ENCODE results near the gene PTPRM. TPM values are rescaled to one million over a fixed set of nuclear protein-coding genes. Genes with fewer than 3 reads are reported as not detected.

PTPRM gene
- total RNA-seq, 4 donors from 2014 or later: 170 to 198 (median 182) TPM

DNA sequence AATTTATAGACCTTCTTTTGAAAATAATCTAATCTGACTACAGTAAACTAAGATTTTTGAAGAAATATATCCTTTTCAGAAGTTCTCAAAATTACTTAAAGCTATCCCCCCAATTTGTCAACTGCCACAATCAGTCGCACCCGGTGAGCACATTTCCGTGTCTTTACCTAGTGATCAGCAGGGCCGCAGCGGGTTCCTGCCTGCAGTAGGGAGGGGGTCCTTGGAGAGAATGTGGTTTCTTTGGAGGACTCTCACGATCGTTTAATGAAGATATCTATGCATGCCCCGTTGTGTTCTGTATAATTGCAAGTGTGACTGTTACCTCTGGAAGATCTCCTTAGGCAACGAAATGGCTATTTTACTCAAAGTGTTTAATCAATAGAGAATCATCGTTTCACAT lies 790.2 kb downstream of the PTPRM start:
- H3K4me3 ChIP-seq (replicated peaks in 1 of 3): no peak overlapping the region
- H3K9me3 ChIP-seq: no peaks in the 10 kb centered on the region
- 81 to 83% methylated on average over 10 of the region's 10 CpGs for WGBS, 2 donors
- no peaks in the 10 kb centered on the region for H3K4me1 ChIP-seq
- intact Hi-C loops (cut with DNase I): no loop called here
- TF ChIP-seq POLR2A (IDR thresholded peaks at IDR 0.05): no peak
- TF ChIP-seq, protein P1, sequence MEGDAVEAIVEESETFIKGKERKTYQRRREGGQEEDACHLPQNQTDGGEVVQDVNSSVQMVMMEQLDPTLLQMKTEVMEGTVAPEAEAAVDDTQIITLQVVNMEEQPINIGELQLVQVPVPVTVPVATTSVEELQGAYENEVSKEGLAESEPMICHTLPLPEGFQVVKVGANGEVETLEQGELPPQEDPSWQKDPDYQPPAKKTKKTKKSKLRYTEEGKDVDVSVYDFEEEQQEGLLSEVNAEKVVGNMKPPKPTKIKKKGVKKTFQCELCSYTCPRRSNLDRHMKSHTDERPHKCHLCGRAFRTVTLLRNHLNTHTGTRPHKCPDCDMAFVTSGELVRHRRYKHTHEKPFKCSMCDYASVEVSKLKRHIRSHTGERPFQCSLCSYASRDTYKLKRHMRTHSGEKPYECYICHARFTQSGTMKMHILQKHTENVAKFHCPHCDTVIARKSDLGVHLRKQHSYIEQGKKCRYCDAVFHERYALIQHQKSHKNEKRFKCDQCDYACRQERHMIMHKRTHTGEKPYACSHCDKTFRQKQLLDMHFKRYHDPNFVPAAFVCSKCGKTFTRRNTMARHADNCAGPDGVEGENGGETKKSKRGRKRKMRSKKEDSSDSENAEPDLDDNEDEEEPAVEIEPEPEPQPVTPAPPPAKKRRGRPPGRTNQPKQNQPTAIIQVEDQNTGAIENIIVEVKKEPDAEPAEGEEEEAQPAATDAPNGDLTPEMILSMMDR (IDR thresholded peaks at IDR 0.05): no peak
- no peak for DNase-seq
- no peak overlapping the region for H3K27ac ChIP-seq
- no peaks in the 10 kb centered on the region for H3K27me3 ChIP-seq
- no peaks in the 10 kb centered on the region for H3K36me3 ChIP-seq

DNA sequence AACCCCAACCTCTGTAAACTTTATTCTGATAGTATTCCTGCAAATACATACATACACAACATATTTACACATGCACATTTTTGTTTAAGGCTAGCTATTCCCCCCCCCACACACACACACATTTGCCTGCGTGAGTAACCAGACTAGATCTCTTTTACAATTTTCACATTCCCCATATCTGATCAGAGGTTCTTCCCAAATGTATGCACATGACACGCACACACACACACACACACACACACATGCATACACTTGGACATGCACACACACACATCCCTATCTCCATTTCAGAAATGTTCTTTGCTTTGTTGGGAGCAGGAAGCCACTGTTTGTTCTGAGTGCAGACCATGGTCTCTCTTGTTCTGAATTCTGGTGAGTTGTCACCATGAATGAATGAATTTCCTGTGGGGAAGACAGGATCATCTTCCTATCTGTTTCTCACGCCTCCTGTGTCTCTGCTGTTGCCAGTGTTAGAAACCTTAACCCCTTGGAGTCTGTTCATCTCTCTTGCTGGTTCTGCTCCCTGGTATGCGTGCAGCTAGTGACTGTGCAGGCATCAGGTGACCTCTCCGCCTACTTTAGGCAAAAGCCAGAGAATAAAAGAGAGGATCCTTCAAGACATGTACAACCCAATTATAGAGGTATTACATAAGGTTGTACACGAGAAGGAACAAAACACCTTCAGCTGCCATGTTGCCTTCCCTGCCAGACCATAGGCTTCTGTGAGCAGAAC lies 791.1 kb downstream of the PTPRM start:
- H3K36me3 ChIP-seq: no peaks in the 10 kb centered on the region
- 88% methylated on average over 6 of the region's 6 CpGs for WGBS, 2 donors
- H3K27ac ChIP-seq: no peak overlapping the region
- no peaks in the 10 kb centered on the region for H3K4me1 ChIP-seq
- TF ChIP-seq, protein P1 (IDR thresholded peaks at IDR 0.05): no peak
- no peak for TF ChIP-seq POLR2A (IDR thresholded peaks at IDR 0.05)
- no peak overlapping the region for H3K4me3 ChIP-seq (replicated peaks in 1 of 3)
- H3K9me3 ChIP-seq: no peaks in the 10 kb centered on the region
- intact Hi-C loops (cut with DNase I): no loop called here
- no peak for DNase-seq
- no peaks in the 10 kb centered on the region for H3K27me3 ChIP-seq

DNA sequence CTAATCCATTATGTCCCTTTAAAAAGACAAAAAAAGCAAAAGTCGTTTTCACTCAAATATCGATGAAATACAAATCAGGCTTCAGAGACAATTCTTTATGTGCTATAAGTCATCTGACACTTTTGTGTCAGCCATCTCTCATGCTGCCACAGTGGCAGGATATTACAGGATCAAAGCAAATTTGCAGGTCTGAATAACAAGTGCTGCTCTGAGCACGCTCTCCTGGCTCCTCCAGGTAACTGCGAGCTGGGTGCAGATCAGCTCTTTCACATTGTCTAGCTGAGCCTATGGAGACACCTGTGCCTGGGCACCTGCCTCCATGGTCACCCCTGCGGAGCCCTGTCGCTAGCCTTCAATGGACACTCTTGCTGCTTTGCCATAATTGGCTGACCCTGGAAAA lies 792.0 kb downstream of the PTPRM start:
- Histone ChIP-seq H3K4me3 (replicated peaks in 1 of 3) (no peak overlapping the region), H3K27ac (no peak overlapping the region), H3K27me3 (no peaks in the 10 kb centered on the region), H3K4me1 (no peaks in the 10 kb centered on the region), H3K9me3 (no peaks in the 10 kb centered on the region), H3K36me3 (no peaks in the 10 kb centered on the region)
- TF ChIP-seq, protein P1 (IDR thresholded peaks at IDR 0.05): no peak
- no peak for TF ChIP-seq POLR2A (IDR thresholded peaks at IDR 0.05)
- 89 to 94% methylated on average over 6 of the region's 6 CpGs for WGBS, 2 donors
- no peak for DNase-seq
- intact Hi-C loops (cut with DNase I): no loop called here

DNA sequence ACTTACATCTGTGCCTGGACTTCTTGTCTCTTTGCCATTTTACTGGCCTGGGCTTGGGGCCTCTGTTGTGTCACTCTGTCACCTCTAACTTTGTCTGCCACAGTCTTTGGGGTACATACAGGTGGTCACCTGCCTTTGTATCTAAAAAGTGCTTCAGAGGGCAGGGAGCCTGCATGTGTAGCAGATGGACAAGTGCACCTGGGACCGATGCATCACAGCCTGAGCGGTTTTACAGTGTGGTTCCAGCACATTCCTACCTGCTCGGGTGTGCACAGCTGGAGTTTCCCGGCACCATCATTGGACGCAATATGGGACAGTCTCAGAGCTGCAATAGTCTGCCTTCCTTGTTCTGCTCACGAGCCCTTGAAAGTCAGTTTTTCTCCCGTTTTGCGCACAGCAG lies 792.4 kb downstream of the PTPRM start:
- H3K4me3 ChIP-seq (replicated peaks in 1 of 3): no peak overlapping the region
- 85 to 95% methylated on average over 8 of the region's 8 CpGs for WGBS, 2 donors
- no peaks in the 10 kb centered on the region for H3K4me1 ChIP-seq
- no peak for DNase-seq
- TF ChIP-seq POLR2A (IDR thresholded peaks at IDR 0.05): no peak
- TF ChIP-seq, protein P1 (IDR thresholded peaks at IDR 0.05): no peak
- H3K36me3 ChIP-seq: no peaks in the 10 kb centered on the region
- no peaks in the 10 kb centered on the region for H3K27me3 ChIP-seq
- H3K27ac ChIP-seq: no peak overlapping the region
- intact Hi-C loops (cut with DNase I): no loop called here
- no peaks in the 10 kb centered on the region for H3K9me3 ChIP-seq

DNA sequence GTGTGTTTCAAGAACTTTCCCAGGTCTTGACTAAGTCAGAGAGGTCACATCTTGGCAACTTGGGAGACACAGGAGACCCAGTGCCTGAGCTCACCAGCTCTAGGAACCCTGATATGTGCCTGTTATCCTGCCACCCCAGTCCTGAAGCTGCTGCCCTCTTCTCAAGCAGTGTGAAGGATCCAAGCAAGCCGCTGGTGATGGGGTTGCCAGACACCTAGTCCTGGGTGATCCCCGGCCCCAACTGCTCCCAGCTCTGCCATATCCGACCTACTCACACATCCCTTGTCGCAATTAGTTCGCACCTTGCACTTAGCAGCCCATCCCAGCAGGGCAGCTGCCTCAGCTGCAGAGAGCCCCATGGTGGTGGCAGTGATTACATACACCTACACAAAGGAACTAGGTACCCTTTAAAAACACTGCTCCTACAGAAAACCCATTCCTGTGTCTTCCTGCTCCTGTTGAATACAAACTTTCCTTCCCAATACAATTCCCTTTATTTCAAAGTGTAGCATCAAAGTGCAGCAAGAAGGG lies 794.9 kb downstream of the PTPRM start:
- H3K36me3 ChIP-seq: no peaks in the 10 kb centered on the region
- intact Hi-C loops (cut with DNase I): no loop called here
- H3K9me3 ChIP-seq: no peaks in the 10 kb centered on the region
- no peak for DNase-seq
- TF ChIP-seq POLR2A (IDR thresholded peaks at IDR 0.05): no peak
- TF ChIP-seq, protein P1 (IDR thresholded peaks at IDR 0.05): no peak
- H3K27me3 ChIP-seq: no peaks in the 10 kb centered on the region
- WGBS, 2 donors: 92 to 98% methylated on average over 4 to 5 of the region's 5 CpGs
- H3K4me1 ChIP-seq: peaks cover 4 to 5% of the 10 kb centered on the region in 2 donors
- H3K4me3 ChIP-seq (replicated peaks in 1 of 3): no peak overlapping the region
- H3K27ac ChIP-seq: no peak overlapping the region
